Activated CD8-positive, alpha-beta memory T cell treated with anti-CD3 and anti-CD28 coated beads for 24 hours (primary cell): ENCODE results near the gene CALM3.

Experiments
- DNase-seq: peaks from one replicate; pipeline ENCODE4 v3.0.0-alpha.2; 2020

Gene CALM3

GRCh38 chr19:46600384-46601317 is 479 bp upstream of the CALM3 start:
- peak; percentile 100 for DNase-seq

- peak; percentile 83 for DNase-seq
These were observed 1.5 kb downstream of the CALM3 start for GRCh38 chr19:46602392-46603194.

- no peak for DNase-seq
These were observed 2.1 kb downstream of the CALM3 start for GRCh38 chr19:46603195-46603637.

GRCh38 chr19:46603752-46604231 is 2.7 kb downstream of the CALM3 start:
- peak; percentile 57 for DNase-seq

- DNase-seq = peak; percentile 48
These were observed 3.7 kb downstream of the CALM3 start for GRCh38 chr19:46604781-46605355.

GRCh38 chr19:46605356-46605821 is 4.3 kb downstream of the CALM3 start:
- peak; percentile 51 for DNase-seq

- DNase-seq = peak; percentile 52
These were observed 4.9 kb downstream of the CALM3 start for GRCh38 chr19:46606019-46606418.

GRCh38 chr19:46606681-46607447 is 5.7 kb downstream of the CALM3 start:
- no peak for DNase-seq

- DNase-seq = no peak
These were observed 6.3 kb downstream of the CALM3 start for GRCh38 chr19:46607448-46607841.

- no peak for DNase-seq
These were observed 7.0 kb downstream of the CALM3 start for GRCh38 chr19:46608178-46608577.

GRCh38 chr19:46608581-46609345 is 7.6 kb downstream of the CALM3 start:
- no peak for DNase-seq

- DNase-seq = peak; percentile 55
These were observed 8.6 kb downstream of the CALM3 start for GRCh38 chr19:46609511-46610412.

- no peak for DNase-seq
These were observed 9.3 kb downstream of the CALM3 start for GRCh38 chr19:46610413-46610775.

GRCh38 chr19:46610851-46611770 is 10.0 kb downstream of the CALM3 start:
- DNase-seq = peak; percentile 72

GRCh38 chr19:46611776-46612175 is 10.6 kb downstream of the CALM3 start:
- DNase-seq = no peak

GRCh38 chr19:46613525-46613924 is 12.4 kb downstream of the CALM3 start:
- DNase-seq = no peak

GRCh38 chr19:46614114-46614722 is 13.1 kb downstream of the CALM3 start:
- DNase-seq = peak; percentile 95

- DNase-seq = no peak
These were observed 14.8 kb downstream of the CALM3 start for GRCh38 chr19:46615966-46616365.
